ENCODE data around the gene ID2. TPM values are rescaled to one million over a fixed set of nuclear protein-coding genes. Genes with fewer than 3 reads are reported as not detected.

Gene ID2
- total and polyA plus RNA-seq, 2 of the 13 experiments (the other 11 are each of a cell fraction or from before 2014, with no cell fraction given) = 214 to 719 TPM

- TF ChIP-seq EHMT2 (IDR thresholded peaks at IDR 0.05; ENCODE audit: borderline replicate concordance, low read depth, low read length) (no peak; the same call in 1 of the 2 replicates), GATAD1 (CRISPR knock-in tag; IDR thresholded peaks at IDR 0.05) (0 out of 2 replicates have a peak, but pooled peaks have one; percentile 32), ELK4 (CRISPR knock-in tag; IDR thresholded peaks at IDR 0.05; ENCODE audit: borderline replicate concordance) (no peak), FOXJ3 (CRISPR knock-in tag; IDR thresholded peaks at IDR 0.05; ENCODE audit: borderline replicate concordance) (no peak; the same call in 1 of the 2 replicates), REST (IDR thresholded peaks at IDR 0.05; ENCODE audit: borderline replicate concordance in 1 of 2, low read depth in 1 of 2, low read length in 2 of 2) (peak in 1 of 2 experiments; percentile 42; a peak in 1 of 4 replicates), ZNF609 (CRISPR knock-in tag; IDR thresholded peaks at IDR 0.05; ENCODE audit: borderline replicate concordance) (peak; percentile 91), ZNF362 (CRISPR knock-in tag; IDR thresholded peaks at IDR 0.05; ENCODE audit: borderline replicate concordance) (peak; percentile 59; the same call in 1 of the 2 replicates), FOXA1 (IDR thresholded peaks at IDR 0.05) (peak; percentile 37; the same call in 1 of the 2 replicates), FOXA1 (CRISPR knock-in tag; IDR thresholded peaks at IDR 0.05) (peak; percentile 84), KDM5B (CRISPR knock-in tag; IDR thresholded peaks at IDR 0.05; ENCODE audit: borderline replicate concordance) (no peak), HOMEZ (CRISPR knock-in tag; IDR thresholded peaks at IDR 0.05; ENCODE audit: low read depth) (peak; percentile 89), E2F1 (CRISPR knock-in tag; IDR thresholded peaks at IDR 0.05) (no peak), CC2D1A (CRISPR knock-in tag; IDR thresholded peaks at IDR 0.05) (no peak), ZNF10 (CRISPR knock-in tag; IDR thresholded peaks at IDR 0.05; ENCODE audit: borderline replicate concordance, low read depth) (no peak)
These were observed 48.0 kb upstream of the ID2 start (continued) for GRCh38 chr2:8633735-8634313.

All from HepG2 (cell line).